ENCODE data around the gene NSRP1. TPM values are rescaled to one million over a fixed set of nuclear protein-coding genes. Genes with fewer than 3 reads are reported as not detected.

NSRP1 gene
- total and polyA plus RNA-seq, 10 of the 15 experiments (the other 5 are each of a cell fraction or from before 2014, with no cell fraction given) = 12.5 to 69.7 (median 37.8) TPM

DNA sequence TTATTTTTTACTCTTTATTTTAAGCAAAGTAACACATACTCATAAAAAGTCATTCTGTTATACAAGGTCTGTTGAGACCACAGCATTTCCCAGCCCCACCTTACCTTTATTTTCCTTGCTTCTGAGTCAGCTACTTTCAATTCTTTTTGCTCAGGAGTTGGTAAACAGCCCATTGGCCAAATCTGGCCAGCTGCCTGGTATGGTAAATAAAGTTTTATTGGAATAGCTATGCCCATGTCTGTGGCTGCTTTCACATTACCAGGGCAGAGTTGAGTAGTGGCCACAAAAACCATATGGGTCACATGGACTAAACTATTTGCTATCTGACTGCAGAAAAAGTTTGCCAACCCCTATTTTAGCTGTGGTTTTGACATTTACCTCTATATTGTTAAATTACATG, 3.4 kb upstream of the NSRP1 start (continued):
- TF ChIP-seq, protein P1, sequence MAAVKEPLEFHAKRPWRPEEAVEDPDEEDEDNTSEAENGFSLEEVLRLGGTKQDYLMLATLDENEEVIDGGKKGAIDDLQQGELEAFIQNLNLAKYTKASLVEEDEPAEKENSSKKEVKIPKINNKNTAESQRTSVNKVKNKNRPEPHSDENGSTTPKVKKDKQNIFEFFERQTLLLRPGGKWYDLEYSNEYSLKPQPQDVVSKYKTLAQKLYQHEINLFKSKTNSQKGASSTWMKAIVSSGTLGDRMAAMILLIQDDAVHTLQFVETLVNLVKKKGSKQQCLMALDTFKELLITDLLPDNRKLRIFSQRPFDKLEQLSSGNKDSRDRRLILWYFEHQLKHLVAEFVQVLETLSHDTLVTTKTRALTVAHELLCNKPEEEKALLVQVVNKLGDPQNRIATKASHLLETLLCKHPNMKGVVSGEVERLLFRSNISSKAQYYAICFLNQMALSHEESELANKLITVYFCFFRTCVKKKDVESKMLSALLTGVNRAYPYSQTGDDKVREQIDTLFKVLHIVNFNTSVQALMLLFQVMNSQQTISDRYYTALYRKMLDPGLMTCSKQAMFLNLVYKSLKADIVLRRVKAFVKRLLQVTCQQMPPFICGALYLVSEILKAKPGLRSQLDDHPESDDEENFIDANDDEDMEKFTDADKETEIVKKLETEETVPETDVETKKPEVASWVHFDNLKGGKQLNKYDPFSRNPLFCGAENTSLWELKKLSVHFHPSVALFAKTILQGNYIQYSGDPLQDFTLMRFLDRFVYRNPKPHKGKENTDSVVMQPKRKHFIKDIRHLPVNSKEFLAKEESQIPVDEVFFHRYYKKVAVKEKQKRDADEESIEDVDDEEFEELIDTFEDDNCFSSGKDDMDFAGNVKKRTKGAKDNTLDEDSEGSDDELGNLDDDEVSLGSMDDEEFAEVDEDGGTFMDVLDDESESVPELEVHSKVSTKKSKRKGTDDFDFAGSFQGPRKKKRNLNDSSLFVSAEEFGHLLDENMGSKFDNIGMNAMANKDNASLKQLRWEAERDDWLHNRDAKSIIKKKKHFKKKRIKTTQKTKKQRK (IDR thresholded peaks at IDR 0.05; ENCODE audit: low read depth, low read length) = no peak
- TF ChIP-seq IRF4 (IDR thresholded peaks at IDR 0.05; ENCODE audit: low read depth, low read length) = 0 out of 2 replicates have a peak, but pooled peaks have one; percentile 21
- TF ChIP-seq, protein P2, sequence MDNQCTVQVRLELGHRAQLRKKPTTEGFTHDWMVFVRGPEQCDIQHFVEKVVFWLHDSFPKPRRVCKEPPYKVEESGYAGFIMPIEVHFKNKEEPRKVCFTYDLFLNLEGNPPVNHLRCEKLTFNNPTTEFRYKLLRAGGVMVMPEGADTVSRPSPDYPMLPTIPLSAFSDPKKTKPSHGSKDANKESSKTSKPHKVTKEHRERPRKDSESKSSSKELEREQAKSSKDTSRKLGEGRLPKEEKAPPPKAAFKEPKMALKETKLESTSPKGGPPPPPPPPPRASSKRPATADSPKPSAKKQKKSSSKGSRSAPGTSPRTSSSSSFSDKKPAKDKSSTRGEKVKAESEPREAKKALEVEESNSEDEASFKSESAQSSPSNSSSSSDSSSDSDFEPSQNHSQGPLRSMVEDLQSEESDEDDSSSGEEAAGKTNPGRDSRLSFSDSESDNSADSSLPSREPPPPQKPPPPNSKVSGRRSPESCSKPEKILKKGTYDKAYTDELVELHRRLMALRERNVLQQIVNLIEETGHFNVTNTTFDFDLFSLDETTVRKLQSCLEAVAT (IDR thresholded peaks at IDR 0.05) = peak; percentile 65; the same call in 1 of the 2 replicates
- peak; percentile 48 for TF ChIP-seq MEF2B (IDR thresholded peaks at IDR 0.05; ENCODE audit: partially characterized antibody, poor library complexity, severe bottlenecking)
- TF ChIP-seq MTA2 (IDR thresholded peaks at IDR 0.05; ENCODE audit: low read depth) = peak; percentile 55; the same call in 1 of the 2 replicates
- TF ChIP-seq NFYB (IDR thresholded peaks at IDR 0.05; ENCODE audit: insufficient read depth, low read depth, low read length) = peak; percentile 62; the same call in 1 of the 2 replicates
- TF ChIP-seq TCF12 (IDR thresholded peaks at IDR 0.05; ENCODE audit: low read depth, low read length) = 0 out of 2 replicates have a peak, but pooled peaks have one; percentile 2

DNA sequence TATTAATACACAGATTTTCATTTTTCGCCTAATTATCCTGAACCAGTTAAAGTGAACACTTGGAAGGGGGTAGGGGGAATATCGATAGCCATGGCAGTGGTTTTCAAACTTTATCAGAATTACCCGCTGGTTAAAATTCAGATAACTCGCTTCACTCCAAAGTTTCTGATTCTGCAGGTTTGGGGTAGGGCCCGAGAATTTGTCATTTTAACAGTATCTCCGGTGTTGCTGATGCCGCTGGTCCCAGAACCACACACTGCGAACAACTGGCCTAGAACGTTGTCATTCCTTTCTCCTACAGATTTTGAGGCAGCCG, 313 bp upstream of the NSRP1 start:
- H3K9ac ChIP-seq (ENCODE audit: control insufficient read depth, insufficient read depth, low read length) = peak overlapping the region; percentile 98
- H3K79me2 ChIP-seq (ENCODE audit: control insufficient read depth, insufficient read depth, low read length) = peaks cover 46% of the 10 kb centered on the region
- FAIRE-seq (no peak), DNase-seq (ENCODE audit: low read depth, low spot score) (no peak), ATAC-seq (peak; percentile 17; the same call in 2 of the 3 replicates)
- 3% methylated on average over 10 of the region's 10 CpGs for WGBS (ENCODE audit: insufficient coverage, insufficient replicate concordance, low lambda C conversion rate, missing lambda C conversion rate)
- peak overlapping the region; percentile 95 for H3K4me3 ChIP-seq
- SMC1A ChIA-PET (ENCODE audit: uncharacterized antibody, unreplicated experiment) = interaction anchor here (4.6 kb wide), 1 partner anchor 12 kb away, joined by 29 read pairs; no protein-coding TSS in a partner anchor
- TSS peak; percentile 99 for BruUV-seq (replicated peaks)
- H2AFZ ChIP-seq (ENCODE audit: control insufficient read depth, low read depth, low read length) = peak overlapping the region; percentile 100
- H4K20me1 ChIP-seq (ENCODE audit: control insufficient read depth, insufficient read depth) = no peaks in the 10 kb centered on the region
- in situ Hi-C loops (cut with MboI) (no loop called here), intact Hi-C loops (cut with micrococcal nuclease; ENCODE audit: unreplicated experiment) (no loop called here)
- RAD21 ChIA-PET (ENCODE audit: unreplicated experiment) = interaction anchor here (1.9 kb wide), 1 partner anchor 221 kb away, joined by 6 read pairs; no protein-coding TSS in a partner anchor
- H3K4me2 ChIP-seq (ENCODE audit: control insufficient read depth, insufficient read depth) = peak overlapping the region; percentile 83
- peaks cover 0 to 2% of the 10 kb centered on the region in 2 experiments; a peak in 2 of 4 replicates for H3K36me3 ChIP-seq (ENCODE audit: control insufficient read depth in 2 of 2, insufficient read depth in 2 of 2, low read length in 1 of 2)
- no peaks in the 10 kb centered on the region for H3K27me3 ChIP-seq (replicated peaks in 1 of 2; ENCODE audit: control insufficient read depth in 2 of 2, insufficient read depth in 2 of 2, low read length in 1 of 2)
- POLR2A ChIA-PET = interaction anchor here (1.1 kb wide), 1 partner anchor 10 kb away, joined by 3 read pairs; no protein-coding TSS in a partner anchor
- H3K9me3 ChIP-seq (replicated peaks; ENCODE audit: control insufficient read depth, insufficient read depth, low read length) = no peaks in the 10 kb centered on the region
- H3K27ac ChIP-seq (ENCODE audit: control insufficient read depth, insufficient read depth) = peak overlapping the region; percentile 94
- peaks cover 7% of the 10 kb centered on the region for H3K4me1 ChIP-seq (ENCODE audit: control insufficient read depth, insufficient read depth, low read length)
- CTCF ChIA-PET = no interaction called here
- TF ChIP-seq, protein P3, sequence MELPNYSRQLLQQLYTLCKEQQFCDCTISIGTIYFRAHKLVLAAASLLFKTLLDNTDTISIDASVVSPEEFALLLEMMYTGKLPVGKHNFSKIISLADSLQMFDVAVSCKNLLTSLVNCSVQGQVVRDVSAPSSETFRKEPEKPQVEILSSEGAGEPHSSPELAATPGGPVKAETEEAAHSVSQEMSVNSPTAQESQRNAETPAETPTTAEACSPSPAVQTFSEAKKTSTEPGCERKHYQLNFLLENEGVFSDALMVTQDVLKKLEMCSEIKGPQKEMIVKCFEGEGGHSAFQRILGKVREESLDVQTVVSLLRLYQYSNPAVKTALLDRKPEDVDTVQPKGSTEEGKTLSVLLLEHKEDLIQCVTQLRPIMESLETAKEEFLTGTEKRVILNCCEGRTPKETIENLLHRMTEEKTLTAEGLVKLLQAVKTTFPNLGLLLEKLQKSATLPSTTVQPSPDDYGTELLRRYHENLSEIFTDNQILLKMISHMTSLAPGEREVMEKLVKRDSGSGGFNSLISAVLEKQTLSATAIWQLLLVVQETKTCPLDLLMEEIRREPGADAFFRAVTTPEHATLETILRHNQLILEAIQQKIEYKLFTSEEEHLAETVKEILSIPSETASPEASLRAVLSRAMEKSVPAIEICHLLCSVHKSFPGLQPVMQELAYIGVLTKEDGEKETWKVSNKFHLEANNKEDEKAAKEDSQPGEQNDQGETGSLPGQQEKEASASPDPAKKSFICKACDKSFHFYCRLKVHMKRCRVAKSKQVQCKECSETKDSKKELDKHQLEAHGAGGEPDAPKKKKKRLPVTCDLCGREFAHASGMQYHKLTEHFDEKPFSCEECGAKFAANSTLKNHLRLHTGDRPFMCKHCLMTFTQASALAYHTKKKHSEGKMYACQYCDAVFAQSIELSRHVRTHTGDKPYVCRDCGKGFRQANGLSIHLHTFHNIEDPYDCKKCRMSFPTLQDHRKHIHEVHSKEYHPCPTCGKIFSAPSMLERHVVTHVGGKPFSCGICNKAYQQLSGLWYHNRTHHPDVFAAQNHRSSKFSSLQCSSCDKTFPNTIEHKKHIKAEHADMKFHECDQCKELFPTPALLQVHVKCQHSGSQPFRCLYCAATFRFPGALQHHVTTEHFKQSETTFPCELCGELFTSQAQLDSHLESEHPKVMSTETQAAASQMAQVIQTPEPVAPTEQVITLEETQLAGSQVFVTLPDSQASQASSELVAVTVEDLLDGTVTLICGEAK (IDR thresholded peaks at IDR 0.05; ENCODE audit: borderline replicate concordance) = peak; percentile 29; the same call in 1 of the 2 replicates
- TF ChIP-seq NKRF (conservative IDR thresholded peaks at IDR 0.05) = 0 out of 2 replicates have a peak, but pooled peaks have one; percentile 8
- TF ChIP-seq ZSCAN29 (IDR thresholded peaks at IDR 0.05) = no peak
